ENCODE measurements around the gene JAM2. TPM values are rescaled to one million over a fixed set of nuclear protein-coding genes. Genes with fewer than 3 reads are reported as not detected.
"Not testable (repeated sequence)": the region's sequence is repeated elsewhere in the genome, so short reads cannot be mapped to it uniquely, and the experiment has no call there.

JAM2 gene
- total RNA-seq, 2 donors from 2014 or later: 17.2 to 18.9 TPM

DNA sequence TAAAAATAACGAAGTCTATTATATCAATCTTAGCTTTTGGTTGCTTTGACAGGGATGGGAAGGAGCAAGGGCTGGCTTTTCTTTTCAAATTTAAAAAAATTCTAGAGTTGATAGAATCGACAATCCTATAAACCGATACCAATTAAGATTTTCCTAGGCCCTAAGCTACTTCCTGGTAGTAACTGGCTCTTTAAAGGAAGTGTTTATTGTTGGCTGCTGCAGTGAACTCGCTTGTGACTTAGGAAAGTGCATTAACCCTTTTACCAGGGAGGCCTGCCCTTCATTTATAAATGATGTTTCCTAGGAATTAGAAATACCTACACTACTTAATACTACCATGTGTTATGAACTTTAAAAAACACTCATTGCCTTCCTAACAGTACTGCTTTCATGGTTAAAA is 62.5 kb downstream of the JAM2 start:
- no peak for DNase-seq (ENCODE audit: low spot score)
- intact Hi-C loops (cut with DNase I): no loop called here

DNA sequence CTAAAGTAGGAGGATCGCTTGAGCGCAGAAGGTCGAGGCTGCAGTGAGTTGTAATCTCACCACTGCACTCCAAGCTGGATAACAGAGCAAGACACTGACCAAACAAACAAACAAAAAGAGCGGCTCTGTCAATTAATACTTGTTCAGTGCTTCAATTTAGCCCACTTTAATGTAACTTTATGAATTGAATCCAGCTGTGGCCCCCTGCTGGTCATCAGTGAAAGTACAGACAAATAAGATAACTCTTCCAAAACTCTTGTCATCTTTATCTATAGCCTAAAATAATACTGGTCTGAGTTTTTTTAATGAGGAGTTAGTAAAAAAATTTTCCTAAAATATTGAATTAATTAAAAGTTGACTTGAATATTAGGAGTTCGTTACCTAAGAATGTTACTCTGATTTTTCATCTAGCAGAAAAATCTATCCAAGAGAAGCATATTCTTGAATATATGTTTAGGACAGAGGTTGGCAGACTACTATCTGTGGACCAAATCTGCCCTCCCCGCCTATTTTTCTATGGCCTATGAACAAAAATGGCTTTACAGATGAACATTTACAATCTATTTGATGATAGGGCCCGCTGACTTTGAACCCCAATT is 69.5 kb downstream of the JAM2 start:
- intact Hi-C loops (cut with DNase I): loop anchor here in 1 of 2 donors (5.0 kb wide), 1 partner anchor 101 kb away; the partner anchor contains the start of gene MRPL39
- DNase-seq (ENCODE audit: low spot score): no peak

DNA sequence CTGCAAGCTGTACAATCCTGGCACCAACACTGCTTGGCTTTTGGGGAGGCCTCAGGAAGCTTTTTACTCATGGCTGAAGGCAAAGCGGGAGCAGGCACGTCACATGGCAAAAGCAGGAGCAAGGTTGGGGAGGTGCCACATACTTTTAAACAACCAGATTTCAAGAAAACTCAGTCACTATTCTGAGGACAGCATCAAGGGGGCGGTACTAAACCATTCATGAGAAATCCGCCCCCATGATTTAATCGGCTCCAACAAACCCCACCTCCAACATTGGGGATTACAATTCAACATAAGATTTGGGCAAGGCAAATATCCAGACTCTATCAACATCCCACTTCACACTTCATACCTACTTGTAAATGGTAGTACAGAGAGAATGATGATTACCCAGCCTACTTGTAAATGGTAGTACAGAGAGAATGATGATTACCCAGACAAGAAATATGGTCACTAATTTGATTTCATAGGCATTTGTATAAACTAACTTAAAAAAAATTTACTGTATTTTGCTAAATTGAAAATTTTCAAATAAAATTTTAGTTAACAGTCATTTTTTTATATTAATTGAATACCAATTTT is 70.7 kb downstream of the JAM2 start:
- intact Hi-C loops (cut with DNase I): loop anchor here (5.0 to 10.0 kb wide), 2 partner anchors 102 to 105 kb away; partner anchors contain the start of gene MRPL39 (in 2 of the 2)
- DNase-seq (ENCODE audit: low spot score): no peak

GRCh38 chr21:25710550-25710949 is 71.5 kb downstream of the JAM2 start:
- intact Hi-C loops (cut with DNase I): loop anchor here in 1 of 2 donors (10.0 kb wide), 1 partner anchor 106 kb away; the partner anchor contains the start of gene MRPL39
- DNase-seq (ENCODE audit: low spot score): no peak

- DNase-seq (ENCODE audit: low spot score): not testable (repeated sequence)
- intact Hi-C loops (cut with DNase I): loop anchor here in 1 of 2 donors (10.0 kb wide), 1 partner anchor 109 kb away; the partner anchor contains the start of gene MRPL39
These were observed 75.0 kb downstream of the JAM2 start for GRCh38 chr21:25714066-25714465.

- intact Hi-C loops (cut with DNase I): loop anchor here in 1 of 2 donors (10.0 kb wide), 1 partner anchor 113 kb away; the partner anchor contains the start of gene MRPL39
These were observed 78.6 kb downstream of the JAM2 start for GRCh38 chr21:25717491-25718147.

DNA sequence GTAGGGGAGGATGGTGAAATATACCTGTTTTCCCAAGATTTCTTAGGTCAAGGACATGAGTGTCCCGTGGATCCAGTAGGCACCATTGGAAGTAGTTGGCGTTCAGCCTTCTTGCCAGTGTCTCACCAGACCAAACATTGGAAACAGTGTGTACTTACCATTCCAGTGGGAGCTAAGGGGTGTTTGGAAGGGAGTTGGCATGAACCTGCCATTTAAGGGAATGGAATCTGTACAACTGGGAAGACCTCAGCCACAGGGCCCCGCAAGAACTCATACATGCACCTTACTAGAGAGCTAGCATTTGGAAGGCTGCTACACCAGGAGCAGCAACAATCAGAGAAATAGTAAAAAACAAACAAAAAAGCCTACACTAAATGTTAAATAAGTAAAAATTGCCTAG is 82.9 kb downstream of the JAM2 start:
- no peak for DNase-seq (ENCODE audit: low spot score)

More at GRCh38 chr21:25717491-25718147, 78.6 kb downstream of the JAM2 start:
- DNase-seq (ENCODE audit: low spot score): no peak

GRCh38 chr21:25722631-25723030 is 83.6 kb downstream of the JAM2 start:
- intact Hi-C loops (cut with DNase I): no loop called here
- DNase-seq (ENCODE audit: low spot score): no peak

More for the DNA sequence above, 82.9 kb downstream of the JAM2 start:
- intact Hi-C loops (cut with DNase I): no loop called here

- intact Hi-C loops (cut with DNase I): no loop called here
- DNase-seq (ENCODE audit: low spot score): no peak
These were observed 93.2 kb downstream of the JAM2 start for GRCh38 chr21:25732091-25732760.

- no peak for DNase-seq (ENCODE audit: low spot score)
- intact Hi-C loops (cut with DNase I): no loop called here
These were observed 95.0 kb downstream of the JAM2 start for GRCh38 chr21:25733859-25734653.

DNA sequence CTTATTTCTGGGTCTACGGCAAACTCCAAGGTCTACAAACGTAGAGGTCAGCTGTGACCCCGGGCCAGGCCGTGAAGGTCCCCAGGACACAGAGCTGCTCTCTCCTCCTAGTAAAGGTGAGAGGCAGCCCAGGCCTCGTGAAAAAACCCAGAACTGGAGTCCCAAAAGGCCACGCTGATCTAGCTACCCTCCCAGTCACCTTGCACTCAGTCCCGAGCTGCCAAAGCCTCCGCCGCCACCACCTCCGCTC is 95.5 kb downstream of the JAM2 start:
- DNase-seq (ENCODE audit: low spot score): no peak
- intact Hi-C loops (cut with DNase I): no loop called here

- peak; percentile 99 for DNase-seq (ENCODE audit: low spot score)
- intact Hi-C loops (cut with DNase I): no loop called here
These were observed 96.0 kb downstream of the JAM2 start, which contains the start of the genes ATP5PF and GABPA for GRCh38 chr21:25734904-25735645. TSS of gene ATP5PF (minus strand) at chr21:25734904. CDS start at chr21:25729794, 5,110 bp downstream. TSS of gene GABPA (plus strand) at chr21:25734972. CDS start at chr21:25741599, 6,627 bp downstream.

DNA sequence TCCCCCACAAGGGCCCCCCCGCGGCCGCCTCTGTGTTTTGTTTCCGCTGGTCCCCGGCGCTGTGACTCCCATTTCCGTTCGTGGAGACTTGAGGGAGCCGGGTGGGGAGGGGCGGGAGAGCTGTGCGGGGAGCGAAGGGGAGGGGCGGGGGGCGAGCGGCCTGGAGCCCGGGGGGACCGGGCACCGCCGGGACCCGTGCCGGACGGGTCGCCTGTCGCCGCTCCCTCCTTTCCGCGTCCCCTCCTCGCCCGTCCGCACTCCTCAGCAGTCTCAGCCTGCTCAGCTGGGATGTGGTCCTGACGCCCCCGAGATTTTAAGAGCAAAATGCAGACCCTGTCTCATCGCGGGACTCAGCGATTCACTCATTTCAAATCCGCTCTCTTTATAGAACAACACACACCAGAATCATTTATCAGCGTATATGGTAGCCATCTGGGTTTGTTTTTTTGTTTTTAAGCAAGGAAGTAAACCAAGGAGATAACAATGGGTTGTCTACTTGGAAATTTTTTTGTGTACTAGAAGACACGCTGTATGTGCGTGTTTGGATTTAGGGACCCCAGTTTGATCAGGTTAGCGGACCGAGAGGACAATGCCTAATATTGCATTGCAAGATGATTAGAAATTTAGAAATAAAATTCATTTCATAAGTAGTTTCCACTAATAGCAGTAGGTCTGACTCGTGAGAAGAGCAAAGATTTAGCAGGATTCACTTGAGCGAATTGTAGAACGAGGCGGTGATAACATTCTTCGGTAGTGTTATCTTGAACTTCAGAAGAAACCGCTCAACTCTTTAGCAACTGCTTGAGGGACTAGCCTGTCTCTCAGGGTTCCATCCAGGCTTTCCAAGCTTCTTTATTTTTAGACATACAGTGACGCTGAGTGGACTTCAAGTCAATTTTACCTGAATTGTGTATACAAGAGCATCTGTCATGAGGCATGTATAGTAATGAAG is 96.9 kb downstream of the JAM2 start:
- DNase-seq (ENCODE audit: low spot score): peak; percentile 95
- intact Hi-C loops (cut with DNase I): no loop called here

DNA sequence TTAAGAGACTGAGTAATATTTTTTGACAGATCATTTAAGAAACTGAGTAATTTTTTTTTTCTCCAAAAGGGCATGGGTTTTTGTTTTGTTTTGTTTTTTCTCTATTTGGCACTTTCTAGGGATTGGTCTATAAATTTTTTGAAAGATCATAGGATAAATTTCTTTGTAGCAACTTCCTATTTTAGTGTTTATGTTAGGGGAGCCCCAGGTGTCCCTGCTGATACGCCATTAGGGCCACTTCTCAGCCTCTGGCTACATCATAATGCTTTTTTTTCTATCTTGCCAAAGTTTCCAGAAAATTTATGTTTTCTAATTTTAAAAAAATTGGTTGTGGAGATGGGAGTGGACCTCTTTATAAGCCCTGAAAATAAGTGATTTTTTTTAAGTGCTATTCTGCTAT is 98.4 kb downstream of the JAM2 start:
- intact Hi-C loops (cut with DNase I): no loop called here
- DNase-seq (ENCODE audit: low spot score): no peak

- no peak for DNase-seq (ENCODE audit: low spot score)
- intact Hi-C loops (cut with DNase I): no loop called here
These were observed 103.8 kb downstream of the JAM2 start for GRCh38 chr21:25742900-25743299.

- DNase-seq (ENCODE audit: low spot score): no peak
- intact Hi-C loops (cut with DNase I): no loop called here
These were observed 105.8 kb downstream of the JAM2 start for GRCh38 chr21:25744854-25745253.

DNA sequence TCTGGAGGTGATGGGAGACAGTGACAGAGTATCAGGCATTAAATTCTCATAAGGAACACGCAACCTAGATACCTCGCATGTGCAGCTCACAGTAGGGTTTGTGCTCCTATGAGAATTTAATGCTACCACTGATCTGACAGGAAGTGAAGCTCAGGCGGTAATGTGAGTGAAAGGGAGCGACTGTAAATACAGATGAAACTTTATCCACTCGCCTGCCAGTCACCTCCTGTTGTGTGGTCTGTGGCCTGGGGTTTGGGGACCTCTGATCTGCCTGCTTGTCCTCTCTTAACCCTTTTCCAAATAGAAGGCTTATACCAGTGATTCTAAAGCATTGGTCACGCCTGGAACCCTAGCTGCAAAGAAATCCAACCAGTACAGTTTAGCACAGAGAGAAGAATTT is 111.0 kb downstream of the JAM2 start:
- DNase-seq (ENCODE audit: low spot score): no peak
- intact Hi-C loops (cut with DNase I): no loop called here

Data from posterior vena cava (tissue), 2 donors.